Measurements from ENCODE around the gene CCR5AS.

Gene CCR5AS

GRCh38 chr3:46399098-46399497 is 7.8 kb downstream of the CCR5AS start (continued):
- TF ChIP-seq CHD7 (IDR thresholded peaks at IDR 0.05; ENCODE audit: insufficient replicate concordance, low read length): no peak
- TF ChIP-seq RFX5 (IDR thresholded peaks at IDR 0.05; ENCODE audit: borderline replicate concordance, low read depth, low read length): no peak
- TF ChIP-seq NRF1 (IDR thresholded peaks at IDR 0.05; ENCODE audit: low read depth, low read length): no peak
- no peak for TF ChIP-seq CTBP2 (IDR thresholded peaks at IDR 0.05; ENCODE audit: borderline replicate concordance, insufficient read depth, insufficient read length, low read length)
